Measurements from ENCODE around the gene TMIGD1.

The TMIGD1 gene

GRCh38 chr17:30302241-30302640 is 31.6 kb downstream of the TMIGD1 start:
- TF ChIP-seq TCF4 (CRISPR knock-in tag; IDR thresholded peaks at IDR 0.05; ENCODE audit: borderline replicate concordance) (no peak), TSHZ2 (CRISPR knock-in tag; IDR thresholded peaks at IDR 0.05) (no peak), GLIS3 (CRISPR knock-in tag; IDR thresholded peaks at IDR 0.05) (no peak), ZNF565 (CRISPR knock-in tag; conservative IDR thresholded peaks at IDR 0.05; ENCODE audit: low read depth) (no peak), CREB5 (CRISPR knock-in tag; IDR thresholded peaks at IDR 0.05; ENCODE audit: low read depth) (no peak), OSR1 (CRISPR knock-in tag; IDR thresholded peaks at IDR 0.05) (no peak), BACH2 (CRISPR knock-in tag; IDR thresholded peaks at IDR 0.05; ENCODE audit: borderline replicate concordance) (no peak), RARB (CRISPR knock-in tag; IDR thresholded peaks at IDR 0.05) (no peak), ISL1 (CRISPR knock-in tag; IDR thresholded peaks at IDR 0.05) (no peak)
- ATAC-seq: no peak

- no peak for ATAC-seq
- TF ChIP-seq TCF4 (CRISPR knock-in tag; IDR thresholded peaks at IDR 0.05; ENCODE audit: borderline replicate concordance): no peak
- no peak for TF ChIP-seq CREB5 (CRISPR knock-in tag; IDR thresholded peaks at IDR 0.05; ENCODE audit: low read depth)
- TF ChIP-seq TSHZ2 (CRISPR knock-in tag; IDR thresholded peaks at IDR 0.05): no peak
- TF ChIP-seq OSR1 (CRISPR knock-in tag; IDR thresholded peaks at IDR 0.05): no peak
- TF ChIP-seq ZC3H10 (CRISPR knock-in tag; IDR thresholded peaks at IDR 0.05): no peak
- TF ChIP-seq TOX (CRISPR knock-in tag; IDR thresholded peaks at IDR 0.05; ENCODE audit: borderline replicate concordance): no peak
- no peak for TF ChIP-seq CSRNP3 (CRISPR knock-in tag; IDR thresholded peaks at IDR 0.05)
- TF ChIP-seq SNAI2 (CRISPR knock-in tag; IDR thresholded peaks at IDR 0.05): no peak
- TF ChIP-seq RARB (CRISPR knock-in tag; IDR thresholded peaks at IDR 0.05): no peak
- TF ChIP-seq ZFP30 (CRISPR knock-in tag; IDR thresholded peaks at IDR 0.05): no peak
- TF ChIP-seq ISL1 (CRISPR knock-in tag; IDR thresholded peaks at IDR 0.05): no peak
- TF ChIP-seq ZNF70 (CRISPR knock-in tag; IDR thresholded peaks at IDR 0.05): no peak
- TF ChIP-seq PPARA (CRISPR knock-in tag; IDR thresholded peaks at IDR 0.05; ENCODE audit: borderline replicate concordance): no peak
- no peak for TF ChIP-seq POU6F1 (CRISPR knock-in tag; IDR thresholded peaks at IDR 0.05; ENCODE audit: borderline replicate concordance, low read depth)
- TF ChIP-seq ARNTL (CRISPR knock-in tag; IDR thresholded peaks at IDR 0.05; ENCODE audit: borderline replicate concordance, low read depth): no peak
- no peak for TF ChIP-seq ZNF565 (CRISPR knock-in tag; conservative IDR thresholded peaks at IDR 0.05; ENCODE audit: low read depth)
- no peak for TF ChIP-seq ZNF8 (CRISPR knock-in tag; IDR thresholded peaks at IDR 0.05)
- no peak for TF ChIP-seq GLIS3 (CRISPR knock-in tag; IDR thresholded peaks at IDR 0.05)
- no peak for TF ChIP-seq PATZ1 (CRISPR knock-in tag; IDR thresholded peaks at IDR 0.05; ENCODE audit: borderline replicate concordance)
Observed at GRCh38 chr17:30300818-30301217, 33.0 kb downstream of the TMIGD1 start.
